ENCODE measurements around the gene OXCT1.

- TF ChIP-seq CEBPB (IDR thresholded peaks at IDR 0.05; ENCODE audit: low read depth, low read length) (no peak), POLR2A (IDR thresholded peaks at IDR 0.05; ENCODE audit: low read depth, low read length) (no peak)
Measured at GRCh38 chr5:41763081-41763480, 107.1 kb downstream of the OXCT1 start.
